Liver (tissue), 3 donors: ENCODE measurements around the gene LIMS1.

Experiments
- ATF3 ChIP-seq: IDR thresholded peaks from 2 replicates; pipeline ENCODE4 v1.6.1; 2016; ENCODE audit warnings: antibody characterized with exemption
- CTCF ChIP-seq: fragments of 150-350 bp; IDR thresholded peaks from 2 replicates; pipeline ENCODE4 v1.5.1; 2017; ENCODE audit warnings: improper control_type of control experiment, low read depth, low read length; ENCODE audit not compliant: missing input control
- EGR1 ChIP-seq, 2 donors: IDR thresholded peaks; 2 replicates each; pipeline ENCODE4 v1.6.1; 2016 to 2018; ENCODE audit warnings: antibody characterized with exemption in 2 of 2, low read depth in 2 of 2
- GABPA ChIP-seq, 2 donors: IDR thresholded peaks in 1 of 2; conservative IDR thresholded peaks in 1 of 2; 2 replicates each; pipeline ENCODE4 v1.6.1; 2016; ENCODE audit warnings: antibody characterized with exemption in 2 of 2, mild to moderate bottlenecking in 1 of 2, moderate library complexity in 1 of 2
- JUND ChIP-seq, 2 donors: IDR thresholded peaks; 2 replicates each; pipeline ENCODE4 v1.6.1; 2016; ENCODE audit warnings: antibody characterized with exemption in 2 of 2
- MAX ChIP-seq: IDR thresholded peaks from 2 replicates; pipeline ENCODE4 v1.6.1; 2016; ENCODE audit warnings: antibody characterized with exemption
- NR2F2 ChIP-seq: IDR thresholded peaks from 2 replicates; pipeline ENCODE4 v1.6.1; 2016; ENCODE audit warnings: antibody characterized with exemption
- RAD21 ChIP-seq, 2 donors: IDR thresholded peaks; 2 replicates each; pipeline ENCODE4 v1.6.1; 2016; ENCODE audit warnings: antibody characterized with exemption in 2 of 2, mild to moderate bottlenecking in 2 of 2
- REST ChIP-seq: IDR thresholded peaks from 2 replicates; pipeline ENCODE4 v1.6.1; 2016; ENCODE audit warnings: antibody characterized with exemption, mild to moderate bottlenecking
- SP1 ChIP-seq: IDR thresholded peaks from 2 replicates; pipeline ENCODE4 v1.6.1; 2018; ENCODE audit warnings: antibody characterized with exemption, mild to moderate bottlenecking
- ZBTB33 ChIP-seq: IDR thresholded peaks from 2 replicates; pipeline ENCODE4 v1.6.1; 2016; ENCODE audit warnings: antibody characterized with exemption
- donor health status: healthy.
- donor health status: healthy.

- TF ChIP-seq RAD21 (IDR thresholded peaks at IDR 0.05) (no peak), CTCF (no peak), MAX (no peak), REST (no peak), JUND (IDR thresholded peaks at IDR 0.05) (no peak), EGR1 (IDR thresholded peaks at IDR 0.05; ENCODE audit: low read depth in 2 of 2) (no peak), NR2F2 (no peak), ZBTB33 (no peak), ATF3 (no peak), SP1 (no peak), GABPA (IDR thresholded peaks at IDR 0.05 in 1 of 2, conservative IDR thresholded peaks at IDR 0.05 in 1 of 2) (no peak)
Observed at GRCh38 chr2:108536133-108536780, 2.0 kb downstream of the LIMS1 start.
